Measurements from ENCODE around the gene ADARB2.

Gene ADARB2

GRCh38 chr10:1170867-1171180 lies 566.5 kb downstream of the ADARB2 start:
- CTCF ChIA-PET, result interaction anchor here (0.5 kb wide), 1 partner anchor 109 kb away, joined by 3 read pairs; no protein-coding TSS in a partner anchor
- POLR2A ChIA-PET, result no interaction called here
- TF ChIP-seq FOXA1 (IDR thresholded peaks at IDR 0.05), result no peak
- TF ChIP-seq HDGF (IDR thresholded peaks at IDR 0.05; ENCODE audit: borderline replicate concordance), result no peak
- no peak for TF ChIP-seq FOXM1 (IDR thresholded peaks at IDR 0.05; ENCODE audit: borderline replicate concordance)
- TF ChIP-seq TARDBP (IDR thresholded peaks at IDR 0.05), result no peak
- TF ChIP-seq, protein P1, sequence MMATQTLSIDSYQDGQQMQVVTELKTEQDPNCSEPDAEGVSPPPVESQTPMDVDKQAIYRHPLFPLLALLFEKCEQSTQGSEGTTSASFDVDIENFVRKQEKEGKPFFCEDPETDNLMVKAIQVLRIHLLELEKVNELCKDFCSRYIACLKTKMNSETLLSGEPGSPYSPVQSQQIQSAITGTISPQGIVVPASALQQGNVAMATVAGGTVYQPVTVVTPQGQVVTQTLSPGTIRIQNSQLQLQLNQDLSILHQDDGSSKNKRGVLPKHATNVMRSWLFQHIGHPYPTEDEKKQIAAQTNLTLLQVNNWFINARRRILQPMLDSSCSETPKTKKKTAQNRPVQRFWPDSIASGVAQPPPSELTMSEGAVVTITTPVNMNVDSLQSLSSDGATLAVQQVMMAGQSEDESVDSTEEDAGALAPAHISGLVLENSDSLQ (IDR thresholded peaks at IDR 0.05), result no peak
- TF ChIP-seq SUZ12 (IDR thresholded peaks at IDR 0.05), result no peak
- no peak for TF ChIP-seq NFRKB (IDR thresholded peaks at IDR 0.05)
- no peak for TF ChIP-seq ELF4 (IDR thresholded peaks at IDR 0.05)
- TF ChIP-seq L3MBTL2 (conservative IDR thresholded peaks at IDR 0.05), result no peak
- TF ChIP-seq FOXK2 (IDR thresholded peaks at IDR 0.05), result no peak
- TF ChIP-seq BHLHE40 (IDR thresholded peaks at IDR 0.05; ENCODE audit: borderline replicate concordance), result no peak
- TF ChIP-seq ZNF384 (IDR thresholded peaks at IDR 0.05), result no peak
- no peak for DNase-seq (ENCODE audit: extremely low spot score)

GRCh38 chr10:1169981-1170866 lies 567.1 kb downstream of the ADARB2 start:
- ChIA-PET CTCF (interaction anchor here (0.5 kb wide), 1 partner anchor 109 kb away, joined by 3 read pairs; no protein-coding TSS in a partner anchor), POLR2A (no interaction called here)
- TF ChIP-seq CTBP1 (IDR thresholded peaks at IDR 0.05; ENCODE audit: borderline replicate concordance), result no peak
- TF ChIP-seq L3MBTL2 (conservative IDR thresholded peaks at IDR 0.05), result no peak
- TF ChIP-seq SUZ12 (IDR thresholded peaks at IDR 0.05), result no peak
- no peak for TF ChIP-seq FOXM1 (IDR thresholded peaks at IDR 0.05; ENCODE audit: borderline replicate concordance)
- no peak for TF ChIP-seq LEF1 (IDR thresholded peaks at IDR 0.05; ENCODE audit: borderline replicate concordance)
- TF ChIP-seq TARDBP (IDR thresholded peaks at IDR 0.05), result no peak
- TF ChIP-seq, protein P1 (IDR thresholded peaks at IDR 0.05), result no peak
- no peak for TF ChIP-seq FOXA1 (IDR thresholded peaks at IDR 0.05)
- no peak for TF ChIP-seq ZNF384 (IDR thresholded peaks at IDR 0.05)
- no peak for TF ChIP-seq BHLHE40 (IDR thresholded peaks at IDR 0.05; ENCODE audit: borderline replicate concordance)
- TF ChIP-seq ELF4 (IDR thresholded peaks at IDR 0.05), result no peak
- TF ChIP-seq HDGF (IDR thresholded peaks at IDR 0.05; ENCODE audit: borderline replicate concordance), result no peak
- TF ChIP-seq NFRKB (IDR thresholded peaks at IDR 0.05), result no peak
- TF ChIP-seq ARNT (IDR thresholded peaks at IDR 0.05), result no peak
- TF ChIP-seq FOXK2 (IDR thresholded peaks at IDR 0.05), result no peak
- DNase-seq (ENCODE audit: extremely low spot score), result no peak

- no peak for DNase-seq (ENCODE audit: extremely low spot score)
- POLR2A ChIA-PET, result no interaction called here
- TF ChIP-seq ELF4 (IDR thresholded peaks at IDR 0.05) (no peak), BHLHE40 (IDR thresholded peaks at IDR 0.05; ENCODE audit: borderline replicate concordance) (no peak), CTBP1 (IDR thresholded peaks at IDR 0.05; ENCODE audit: borderline replicate concordance) (no peak), ZNF384 (IDR thresholded peaks at IDR 0.05) (no peak), NFRKB (IDR thresholded peaks at IDR 0.05) (no peak), TARDBP (IDR thresholded peaks at IDR 0.05) (no peak), SP1 (IDR thresholded peaks at IDR 0.05) (no peak), LEF1 (IDR thresholded peaks at IDR 0.05; ENCODE audit: borderline replicate concordance) (no peak), ARNT (IDR thresholded peaks at IDR 0.05) (no peak)
- CTCF ChIA-PET, result no interaction called here
Measured at GRCh38 chr10:1169186-1169885, 568.0 kb downstream of the ADARB2 start.

DNA sequence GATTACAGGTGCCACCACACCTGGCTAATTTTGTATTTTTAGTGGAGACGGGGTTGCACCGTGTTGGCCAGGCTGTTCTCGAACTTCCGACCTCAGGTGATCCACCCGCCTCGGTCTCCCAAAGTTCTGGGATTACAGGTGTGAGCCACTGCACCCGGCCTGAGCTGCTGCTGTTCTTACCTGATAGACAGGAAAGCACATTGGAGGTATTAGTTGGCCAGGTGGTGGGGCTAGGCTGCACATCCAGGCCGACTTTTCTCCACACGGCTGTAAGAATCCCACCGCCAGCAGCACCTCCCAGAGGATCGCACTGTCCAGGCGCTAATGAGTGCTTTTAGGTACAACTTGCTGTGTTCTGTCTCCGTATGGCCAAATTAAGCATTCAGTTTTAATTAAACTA lies 568.6 kb downstream of the ADARB2 start:
- ChIA-PET CTCF (no interaction called here), POLR2A (no interaction called here)
- TF ChIP-seq ELF4 (IDR thresholded peaks at IDR 0.05) (no peak), FOXK2 (IDR thresholded peaks at IDR 0.05) (no peak), FOXM1 (IDR thresholded peaks at IDR 0.05; ENCODE audit: borderline replicate concordance) (no peak), ZNF384 (IDR thresholded peaks at IDR 0.05) (no peak), SP1 (IDR thresholded peaks at IDR 0.05) (no peak), ARNT (IDR thresholded peaks at IDR 0.05) (no peak), NFRKB (IDR thresholded peaks at IDR 0.05) (no peak), LEF1 (IDR thresholded peaks at IDR 0.05; ENCODE audit: borderline replicate concordance) (no peak), SUZ12 (IDR thresholded peaks at IDR 0.05) (no peak), HDGF (IDR thresholded peaks at IDR 0.05; ENCODE audit: borderline replicate concordance) (no peak), L3MBTL2 (conservative IDR thresholded peaks at IDR 0.05) (no peak), CTBP1 (IDR thresholded peaks at IDR 0.05; ENCODE audit: borderline replicate concordance) (no peak), TARDBP (IDR thresholded peaks at IDR 0.05) (no peak), BHLHE40 (IDR thresholded peaks at IDR 0.05; ENCODE audit: borderline replicate concordance) (no peak), FOXA1 (IDR thresholded peaks at IDR 0.05) (no peak)
- TF ChIP-seq, protein P1 (IDR thresholded peaks at IDR 0.05), result no peak
- DNase-seq (ENCODE audit: extremely low spot score), result no peak

DNA sequence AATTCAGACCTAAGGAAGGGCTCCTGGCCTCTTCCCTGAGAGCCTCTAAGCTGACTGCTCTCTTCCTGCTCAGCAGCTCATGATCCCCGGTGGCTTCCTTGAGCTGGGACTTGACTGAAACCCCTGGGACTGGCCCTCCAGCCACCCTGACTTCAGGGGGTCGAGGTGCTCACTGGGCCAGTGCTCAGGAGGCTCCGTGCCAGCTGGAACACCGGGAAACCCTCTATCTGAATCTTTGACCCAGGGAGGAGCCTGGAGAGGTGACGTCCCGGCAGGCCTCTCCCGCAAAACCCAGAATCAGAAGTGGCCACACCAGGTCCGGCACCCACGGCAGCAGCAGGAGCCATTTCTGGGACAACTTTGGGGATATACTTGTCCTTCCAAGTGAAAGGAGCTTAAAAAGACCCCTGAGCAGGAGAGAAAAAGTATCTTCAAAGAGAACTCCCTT lies 570.5 kb downstream of the ADARB2 start:
- no peak for DNase-seq (ENCODE audit: extremely low spot score)
- POLR2A ChIA-PET, result no interaction called here
- TF ChIP-seq BHLHE40 (IDR thresholded peaks at IDR 0.05; ENCODE audit: borderline replicate concordance) (no peak), HDGF (IDR thresholded peaks at IDR 0.05; ENCODE audit: borderline replicate concordance) (no peak), FOXK2 (IDR thresholded peaks at IDR 0.05) (no peak), NFRKB (IDR thresholded peaks at IDR 0.05) (no peak), CTBP1 (IDR thresholded peaks at IDR 0.05; ENCODE audit: borderline replicate concordance) (no peak), TARDBP (IDR thresholded peaks at IDR 0.05) (no peak), ARNT (IDR thresholded peaks at IDR 0.05) (no peak)
- CTCF ChIA-PET, result no interaction called here

Measured in HEK293T (cell line).